ENCODE results near the gene IRF8. TPM values are rescaled to one million over a fixed set of nuclear protein-coding genes. Genes with fewer than 3 reads are reported as not detected.

IRF8 gene, protein sequence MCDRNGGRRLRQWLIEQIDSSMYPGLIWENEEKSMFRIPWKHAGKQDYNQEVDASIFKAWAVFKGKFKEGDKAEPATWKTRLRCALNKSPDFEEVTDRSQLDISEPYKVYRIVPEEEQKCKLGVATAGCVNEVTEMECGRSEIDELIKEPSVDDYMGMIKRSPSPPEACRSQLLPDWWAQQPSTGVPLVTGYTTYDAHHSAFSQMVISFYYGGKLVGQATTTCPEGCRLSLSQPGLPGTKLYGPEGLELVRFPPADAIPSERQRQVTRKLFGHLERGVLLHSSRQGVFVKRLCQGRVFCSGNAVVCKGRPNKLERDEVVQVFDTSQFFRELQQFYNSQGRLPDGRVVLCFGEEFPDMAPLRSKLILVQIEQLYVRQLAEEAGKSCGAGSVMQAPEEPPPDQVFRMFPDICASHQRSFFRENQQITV
- 0.49 and 0.89 TPM in 2 replicates for total RNA-seq

DNA sequence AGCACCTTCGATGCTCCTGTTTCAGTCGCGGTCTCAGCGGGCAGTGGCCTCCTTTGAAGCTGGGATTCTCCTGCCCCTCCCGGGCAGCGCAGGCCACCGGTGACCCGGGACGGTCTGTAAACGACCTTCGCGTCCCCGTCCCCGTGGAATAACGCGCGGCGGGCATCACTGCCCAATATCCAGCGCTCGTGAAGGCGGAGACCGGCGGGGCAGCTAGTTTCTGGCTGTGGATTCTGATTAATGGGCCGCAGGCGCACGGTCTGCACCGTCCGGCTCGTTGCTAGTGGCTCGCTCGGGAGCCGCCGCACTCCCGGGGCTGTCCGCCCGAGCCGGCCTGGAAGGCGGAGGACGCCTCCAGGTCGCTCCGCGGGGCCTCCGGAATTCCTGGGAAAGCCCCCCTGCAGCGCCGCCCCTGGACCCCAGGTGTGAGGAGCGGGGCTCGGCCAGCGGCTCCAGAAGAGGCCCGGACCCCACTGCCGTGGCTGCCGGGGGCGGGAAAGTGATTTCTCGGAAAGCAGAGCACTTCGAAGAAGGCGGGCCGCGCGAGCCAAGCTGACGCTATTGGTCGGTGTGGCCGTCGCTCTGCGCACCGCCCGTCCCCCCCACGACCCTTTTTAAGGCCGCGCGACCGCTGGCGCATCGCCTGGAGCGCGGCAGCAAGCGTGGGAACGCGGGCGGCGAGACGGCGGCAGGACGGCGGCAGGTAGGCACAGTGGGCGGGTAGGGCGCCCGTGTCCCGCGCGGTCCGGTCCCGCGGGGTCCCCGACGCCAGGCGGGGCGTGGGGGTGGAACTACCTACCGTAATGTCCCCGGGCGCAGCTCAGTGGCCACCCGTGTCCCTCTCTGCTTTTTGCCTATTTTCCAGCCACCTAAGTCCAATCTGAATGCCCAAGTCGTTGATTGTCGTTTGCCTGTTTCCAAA lies at the start of gene IRF8:
IRF8 (plus strand) TSS at position 642 of the 922 bp plus-strand sequence. CDS start 3,854 bp downstream, outside the sequence.

Other genes with a start within 250 kb of the IRF8 start
- gene GINS2, start 210.2 kb upstream of the IRF8 start, total RNA-seq, result 1.8 and 29.8 TPM in 2 replicates
- 5.6 and 11.4 TPM in 2 replicates for gene C16orf74, start 148.1 kb upstream of the IRF8 start, total RNA-seq
- gene EMC8, start 99.6 kb upstream of the IRF8 start, total RNA-seq, result 72.8 and 74.9 TPM in 2 replicates
- 393 and 399 TPM in 2 replicates for gene COX4I1, start 99.5 kb upstream of the IRF8 start, total RNA-seq